SH-SY5Y (cell line): Measurements from ENCODE around the gene CRYBG1.

ENCODE experiments used
- GATA2 ChIP-seq: IDR thresholded peaks from 2 replicates; pipeline ENCODE4 v1.6.1; 2011; ENCODE audit warnings: mild to moderate bottlenecking, low read depth, low read length
- GATA3 ChIP-seq: IDR thresholded peaks from 2 replicates; pipeline ENCODE4 v1.6.1; 2011; ENCODE audit warnings: low read depth, mild to moderate bottlenecking, low read length, moderate library complexity

Gene CRYBG1

DNA sequence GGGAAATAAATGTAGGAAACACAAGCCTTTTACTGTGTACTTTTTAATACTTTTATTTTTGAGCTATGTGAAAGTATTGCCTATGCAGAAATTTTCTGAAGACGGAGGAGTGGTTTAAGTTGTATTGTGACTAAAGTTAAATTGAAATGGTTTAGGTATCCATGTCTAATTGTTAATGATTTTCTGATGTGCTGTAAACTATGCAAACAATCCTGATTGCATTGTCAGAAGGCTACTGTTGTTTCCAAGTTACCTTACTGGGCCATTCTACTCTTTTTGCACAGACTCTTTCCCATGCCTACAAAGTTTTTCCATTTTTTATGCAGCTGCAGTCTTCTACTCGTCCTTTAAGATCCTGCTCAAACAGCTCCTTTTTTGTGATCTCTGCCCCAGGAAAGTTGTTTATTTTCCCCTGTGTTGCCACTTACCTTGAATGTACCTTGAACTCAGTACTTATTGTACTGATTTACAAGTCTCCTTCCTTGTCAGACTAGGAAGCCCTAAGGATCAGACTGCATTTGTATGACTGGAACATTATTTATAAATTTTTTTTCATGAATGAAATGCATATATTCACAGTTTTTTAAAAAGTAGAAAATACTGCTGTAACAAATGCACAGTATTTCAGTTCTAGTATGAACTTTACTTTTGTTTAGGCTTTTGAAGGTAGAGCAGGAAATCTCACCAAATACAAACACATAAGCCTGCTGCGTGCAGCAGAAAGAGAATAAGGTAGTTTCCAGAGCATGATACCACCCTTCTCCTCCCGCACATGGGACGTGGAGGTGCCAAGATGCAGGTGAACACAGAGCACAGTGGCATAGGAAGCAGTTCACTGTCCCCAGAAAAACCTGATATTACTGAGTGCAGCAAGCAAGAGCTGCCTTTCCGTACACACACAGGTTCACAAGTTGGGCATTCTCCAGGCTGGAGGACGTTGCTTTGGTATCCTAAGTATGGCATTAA is 97.8 kb downstream of the CRYBG1 start:
- no peak for TF ChIP-seq GATA2
- TF ChIP-seq GATA3 = no peak

DNA sequence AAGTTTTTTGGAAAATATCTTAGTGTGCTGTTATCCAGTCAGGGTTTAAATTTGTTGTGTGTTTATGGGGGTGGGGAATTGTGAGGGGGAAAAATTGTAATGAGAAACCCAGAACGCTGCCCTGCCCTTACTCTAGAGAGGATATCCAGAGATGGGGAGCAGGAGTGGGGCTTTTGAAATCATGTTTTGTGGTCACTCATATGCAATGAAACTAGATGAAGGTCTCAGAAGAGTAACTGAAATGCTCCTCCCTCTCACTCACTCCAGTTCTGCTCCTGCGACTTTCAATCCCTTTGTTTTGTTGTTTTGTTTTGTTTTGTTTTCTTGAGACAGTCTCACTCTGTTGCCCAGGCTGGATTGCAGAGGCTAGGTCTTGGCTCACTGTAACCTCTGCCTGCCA is 100.0 kb downstream of the CRYBG1 start:
- TF ChIP-seq GATA3 (no peak), GATA2 (no peak)

- TF ChIP-seq GATA3 (no peak), GATA2 (no peak)
These were observed 100.6 kb downstream of the CRYBG1 start for GRCh38 chr6:106461084-106461483.

DNA sequence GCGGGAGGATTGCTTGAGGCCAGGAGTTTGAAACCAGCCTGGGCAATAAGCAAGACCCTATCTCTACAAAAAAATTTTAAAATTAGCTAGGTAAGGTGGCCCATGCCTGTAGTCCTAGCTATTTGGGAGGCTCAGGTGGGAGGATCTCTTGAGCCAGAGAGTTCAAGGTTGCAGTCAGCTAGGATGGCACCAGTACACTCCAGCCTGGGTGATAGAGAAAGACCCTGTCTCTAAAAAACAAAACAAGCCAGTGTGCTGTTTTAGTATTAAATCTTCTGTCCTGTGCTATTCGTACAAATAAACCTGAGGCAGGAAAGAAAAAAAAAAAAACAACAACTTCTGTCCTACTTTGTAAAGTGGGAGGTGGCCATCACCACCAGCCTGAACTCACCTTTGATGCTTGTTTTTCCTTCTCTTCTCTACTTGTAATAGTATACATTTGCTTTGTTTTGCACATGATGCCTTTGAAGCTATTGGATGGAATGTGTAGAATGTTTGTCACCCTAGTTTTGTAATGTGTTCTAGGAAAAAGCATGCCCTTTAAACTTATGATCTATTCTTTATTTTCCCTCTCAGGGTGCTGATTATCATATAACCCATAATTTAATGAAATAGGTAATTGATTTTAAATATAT is 102.5 kb downstream of the CRYBG1 start:
- TF ChIP-seq GATA2 (no peak), GATA3 (no peak)

GRCh38 chr6:106466211-106466610 is 105.7 kb downstream of the CRYBG1 start:
- TF ChIP-seq GATA2 (no peak), GATA3 (no peak)

DNA sequence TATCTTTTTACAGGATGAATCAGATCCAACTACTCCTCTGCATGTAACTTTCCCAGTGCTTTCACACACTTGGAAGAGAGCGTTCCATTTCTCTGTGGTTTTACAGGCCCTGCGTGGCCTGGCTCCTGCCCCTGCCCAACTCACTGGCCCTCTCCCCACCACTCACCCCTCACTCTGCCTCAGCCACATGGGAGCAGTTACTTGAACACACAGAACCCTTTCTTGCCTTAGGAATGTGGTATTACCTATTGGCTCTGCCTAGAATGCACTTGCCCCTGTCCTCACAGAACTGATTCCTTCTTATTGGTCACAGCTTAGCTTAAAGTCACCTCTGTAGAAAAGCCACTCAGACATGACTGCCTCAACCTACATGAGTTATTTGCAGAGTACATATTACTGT is 108.4 kb downstream of the CRYBG1 start:
- TF ChIP-seq GATA3 (no peak), GATA2 (no peak)

GRCh38 chr6:106469882-106470281 is 109.4 kb downstream of the CRYBG1 start:
- no peak for TF ChIP-seq GATA3
- no peak for TF ChIP-seq GATA2

GRCh38 chr6:106470316-106470715 is 109.8 kb downstream of the CRYBG1 start:
- no peak for TF ChIP-seq GATA3
- TF ChIP-seq GATA2 = no peak

DNA sequence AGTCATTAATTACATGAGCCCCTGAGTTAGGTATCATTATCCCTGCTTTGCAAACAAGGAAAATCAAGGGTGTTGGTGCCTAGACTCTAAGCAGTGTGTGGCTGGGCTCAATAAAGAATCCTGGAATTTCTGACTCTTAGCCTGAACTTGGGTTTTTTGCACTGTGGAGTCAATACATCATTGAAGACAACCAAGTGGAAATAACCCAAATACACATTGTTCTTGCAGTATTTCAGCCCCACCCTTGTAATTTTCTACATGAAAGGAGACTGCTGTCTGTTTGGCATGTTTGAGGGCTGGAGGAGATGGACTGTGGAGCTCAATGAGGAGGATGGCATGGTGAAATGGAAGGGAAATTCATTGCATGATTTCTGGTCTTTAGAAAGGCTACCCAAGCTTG is 110.3 kb downstream of the CRYBG1 start:
- TF ChIP-seq GATA2 (no peak), GATA3 (no peak)

DNA sequence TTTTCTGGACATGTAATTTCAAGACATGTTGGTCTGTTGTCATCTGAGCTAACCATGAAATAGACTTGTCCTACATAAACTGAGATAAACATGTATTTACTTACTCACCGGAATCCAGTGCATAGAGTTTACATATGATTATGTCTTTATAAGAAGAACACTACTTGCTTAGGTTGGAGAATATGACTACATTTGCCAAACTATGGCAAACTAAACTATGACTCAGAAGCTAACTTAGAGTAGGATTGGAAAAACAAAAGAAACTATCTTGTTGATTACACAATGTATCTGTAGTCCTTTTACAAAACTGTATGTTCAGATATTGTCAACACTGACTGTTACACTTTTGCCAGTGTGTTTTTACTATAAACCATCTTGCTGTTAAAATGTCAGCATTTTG is 113.3 kb downstream of the CRYBG1 start:
- TF ChIP-seq GATA3 (no peak), GATA2 (no peak)

- no peak for TF ChIP-seq GATA2
- no peak for TF ChIP-seq GATA3
These were observed 113.9 kb downstream of the CRYBG1 start for GRCh38 chr6:106474466-106474865.

DNA sequence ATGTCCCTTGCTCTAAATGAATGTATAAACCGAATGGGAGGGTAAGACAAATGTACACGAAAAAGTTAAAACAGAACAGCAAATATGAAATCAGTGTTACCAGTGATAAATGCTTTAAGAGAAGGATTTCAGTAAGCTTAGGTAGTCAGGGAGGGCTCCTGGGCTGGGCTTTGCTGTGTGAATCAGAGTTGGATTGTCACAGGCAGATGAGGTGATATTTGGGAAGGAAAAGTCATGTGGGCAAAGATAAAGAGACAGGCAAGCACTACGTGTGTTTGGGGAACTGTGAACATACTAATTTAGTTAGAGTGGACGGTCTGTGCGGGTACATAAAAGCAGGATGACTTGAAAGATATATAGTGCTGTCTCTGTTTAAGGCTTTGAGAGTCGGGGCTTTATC is 114.8 kb downstream of the CRYBG1 start:
- no peak for TF ChIP-seq GATA2
- TF ChIP-seq GATA3 = no peak

DNA sequence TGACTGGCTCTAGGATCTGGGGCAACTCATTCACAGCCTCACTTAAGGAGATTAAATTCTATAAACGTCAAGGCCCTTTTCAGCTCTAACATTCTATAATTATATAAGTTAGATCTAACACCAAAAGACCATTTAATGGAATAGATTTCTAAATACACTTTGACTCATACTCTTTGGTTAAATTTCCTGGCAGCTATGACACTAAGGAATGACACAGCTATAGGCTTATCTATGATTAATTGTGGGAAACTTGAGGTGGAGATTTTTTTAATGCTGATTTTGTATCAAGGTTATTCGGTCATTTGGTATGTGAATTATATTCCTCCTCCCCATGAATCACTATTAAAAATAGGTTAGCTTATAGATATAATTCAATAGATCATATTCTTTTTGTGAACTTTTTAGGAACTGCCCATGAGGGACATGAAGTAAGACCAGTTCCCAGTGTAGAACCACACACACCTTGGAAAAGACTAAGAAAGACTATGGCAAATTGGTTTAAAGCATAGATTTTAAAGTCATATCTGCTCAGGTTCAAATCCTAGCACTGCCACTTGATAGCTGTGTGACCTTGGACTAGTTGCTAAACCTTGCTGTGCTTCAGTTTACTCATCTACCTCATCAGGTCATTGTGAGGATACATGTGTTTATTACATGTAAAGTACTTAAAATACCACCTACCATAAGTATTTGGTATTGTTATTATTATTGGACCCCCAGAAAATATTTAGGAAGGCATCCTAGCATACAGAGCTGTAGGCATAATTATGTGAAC is 116.0 kb downstream of the CRYBG1 start:
- TF ChIP-seq GATA2 (no peak), GATA3 (no peak)

GRCh38 chr6:106477146-106477545 is 116.6 kb downstream of the CRYBG1 start:
- TF ChIP-seq GATA2 = no peak
- TF ChIP-seq GATA3 = no peak
